Activated naive CD4-positive, alpha-beta T cell treated with anti-CD3 and anti-CD28 coated beads, Interleukin-2, amount 50 U/mL, for 72 hours (primary cell): ENCODE results near the gene KDM4F. TPM values are rescaled to one million over a fixed set of nuclear protein-coding genes. Genes with fewer than 3 reads are reported as not detected.

Source experiments
- ATAC-seq, 2 donors: fragments of 150-1000 bp; cut with Tn5 transposase; 2 replicates each; pipeline ENCODE4 v1.10.0; 2021; ENCODE audit warnings: mild to moderate bottlenecking in 2 of 2, moderate library complexity in 2 of 2
- DNase-seq, 2 donors: peaks; one replicate each; pipeline ENCODE4 v3.0.0; 2021 to 2022; ENCODE audit warnings: low spot score in 2 of 2
- H3K27ac Mint-ChIP-seq, 2 donors: one replicate each; pipeline ENCODE4 v1.8.0; 2022; ENCODE audit warnings: mild to moderate bottlenecking in 2 of 2, mixed read lengths in 2 of 2
- H3K36me3 Mint-ChIP-seq, 2 donors: one replicate each; pipeline ENCODE4 v1.8.0; 2022; ENCODE audit warnings: mixed read lengths in 2 of 2
- H3K9me3 Mint-ChIP-seq, 2 donors: one replicate each; pipeline ENCODE4 v1.8.0; 2022; ENCODE audit warnings: mixed read lengths in 2 of 2
- total RNA-seq, 2 donors: library from RNA; stranded (reverse); gene quantifications; one replicate each; pipeline ENCODE4 v1.2.3, GENCODE V29; 2022

KDM4F gene
- total RNA-seq, 2 donors from 2014 or later: not detected

GRCh38 chr11:95098826-95099225 is 49.6 kb downstream of the KDM4F start:
- Mint-ChIP-seq H3K36me3 (peaks cover 0 to 23% of the 10 kb centered on the region in 2 donors), H3K9me3 (no peaks in the 10 kb centered on the region), H3K27ac (no peak overlapping the region)
- ATAC-seq: no peak
- no peak for DNase-seq

GRCh38 chr11:95100191-95100648 is 51.0 kb downstream of the KDM4F start:
- H3K27ac Mint-ChIP-seq: no peak overlapping the region
- H3K36me3 Mint-ChIP-seq: peaks cover 0 to 23% of the 10 kb centered on the region in 2 donors
- ATAC-seq (no peak), DNase-seq (no peak)
- H3K9me3 Mint-ChIP-seq: no peaks in the 10 kb centered on the region

Other genes starting within 250 kb of the KDM4F start
- gene CWC15, start 75.9 kb upstream of the KDM4F start, total RNA-seq: 10 to 100 TPM; 83.0 to 85.9 TPM
- 1 to 10 TPM; 1.3 to 2.0 TPM for gene KDM4D, start 75.7 kb upstream of the KDM4F start, total RNA-seq
- gene KDM4E, start 24.2 kb upstream of the KDM4F start, total RNA-seq: under 1 TPM in 1 of 2 donors, not detected in 1; 0.09 TPM
- 10 to 100 TPM; 19.5 to 25.4 TPM for gene SRSF8, start 17.5 kb downstream of the KDM4F start, total RNA-seq
- 10 to 100 TPM in 1 of 2 donors, 1 to 10 TPM in 1; 6.3 to 11.4 TPM for gene ENDOD1, start 40.4 kb downstream of the KDM4F start, total RNA-seq
- 10 to 100 TPM; 20.5 to 26.9 TPM for gene SESN3, start 181.8 kb downstream of the KDM4F start, total RNA-seq